Heart left ventricle (tissue), 13 donors: ENCODE results near the gene PEPD.

Source experiments
- CTCF ChIP-seq, 12 donors: fragments of 200-600 bp; sonication (generic) in 4 of 12; IDR thresholded peaks; one replicate each; pipeline versions ENCODE4 v1.5.0 to v1.8.0; 2018 to 2022; ENCODE audit warnings: antibody characterized with exemption in 12 of 12, mild to moderate bottlenecking in 5 of 12
- POLR2A ChIP-seq, 2 donors: fragments of 450-650 bp; IDR thresholded peaks; one replicate each; pipeline ENCODE4 v1.6.1; 2017; ENCODE audit warnings: antibody characterized with exemption in 2 of 2, mild to moderate bottlenecking in 2 of 2, moderate library complexity in 2 of 2
- donor health status: ischemic (EF 13 %, LVEDD 7.1; RV severe dilation, severe dysfunction).
- donor health status: DM: no; HTN: yes; CAD: no.
- donor health status: DM: no; HTN: no; CAD: no.
- donor health status: ischemic (EF 25% LVEDD 6.9; RV normal size, moderate dysfunction).
- donor health status: ischemic (EF 25% LVEDD 5.7; RV mildly dilated, moderate dysfunction).
- donor health status: ischemic (EF 35%, LVEDD 5.7; RV mildly dilated, moderate dysfunction).
- donor health status: nonischemic (EF 11% LVEDD 7.7; RV severe dilation, severe dysfunction).
- donor health status: DM: yes; HTN: yes; CAD: no.
- donor health status: PGD.
- donor health status: ischemic (EF 29% LVEDD 5.4; RV normal size, mild dysfunction).
- donor health status: nonischemic (EF 23%, LVEDD 6.1; RV moderate dilation, normal function).

GRCh38 chr19:33568706-33569105 lies 47.1 kb upstream of the PEPD start:
- TF ChIP-seq CTCF (IDR thresholded peaks at IDR 0.05) (no peak), POLR2A (IDR thresholded peaks at IDR 0.05) (no peak)
